Measurements from ENCODE around the gene CALN1.

- TF ChIP-seq CTCF (IDR thresholded peaks at IDR 0.05; ENCODE audit: poor library complexity) (no peak), EZH2 (IDR thresholded peaks at IDR 0.05; ENCODE audit: borderline replicate concordance) (no peak)
Observed at GRCh38 chr7:71905821-71906220, 506.3 kb downstream of the CALN1 start.
